ENCODE data around the gene LSP1.

GRCh38 chr11:1873048-1873812, 20.3 kb downstream of the LSP1 start:
- TF ChIP-seq, protein P1, sequence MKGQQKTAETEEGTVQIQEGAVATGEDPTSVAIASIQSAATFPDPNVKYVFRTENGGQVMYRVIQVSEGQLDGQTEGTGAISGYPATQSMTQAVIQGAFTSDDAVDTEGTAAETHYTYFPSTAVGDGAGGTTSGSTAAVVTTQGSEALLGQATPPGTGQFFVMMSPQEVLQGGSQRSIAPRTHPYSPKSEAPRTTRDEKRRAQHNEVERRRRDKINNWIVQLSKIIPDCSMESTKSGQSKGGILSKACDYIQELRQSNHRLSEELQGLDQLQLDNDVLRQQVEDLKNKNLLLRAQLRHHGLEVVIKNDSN (IDR thresholded peaks at IDR 0.05) = no peak
- no peak for TF ChIP-seq REST (IDR thresholded peaks at IDR 0.05; ENCODE audit: low read depth)
- TF ChIP-seq TAF1 (IDR thresholded peaks at IDR 0.05; ENCODE audit: low read depth) = no peak
- TF ChIP-seq CEBPB (IDR thresholded peaks at IDR 0.05) = no peak
- no peak for TF ChIP-seq EP300 (IDR thresholded peaks at IDR 0.05; ENCODE audit: borderline replicate concordance)

Measured in Ishikawa (cell line).